DOHH2 (cell line): ENCODE results near the gene PLSCR2.

Source experiments
- H3F3A ChIP-seq: fragments of 200-600 bp; sonication (generic), shearing (Covaris generic); 2 replicates; pipeline ENCODE4 v1.6.0; 2016; ENCODE audit warnings: antibody characterized with exemption, mild to moderate bottlenecking; ENCODE audit not compliant: control insufficient read depth, insufficient read depth
- H3K27ac ChIP-seq: fragments of 200-600 bp; sonication (generic); 2 replicates; pipeline ENCODE4 v1.5.1; 2014; ENCODE audit warnings: low read depth, mild to moderate bottlenecking, low read length, moderate library complexity
- H3K27me3 ChIP-seq: fragments of 200-600 bp; sonication (generic); 2 replicates; pipeline ENCODE4 v1.6.1; 2014; ENCODE audit warnings: mild to moderate bottlenecking, low read length, mixed read lengths; ENCODE audit not compliant: control insufficient read depth
- H3K36me3 ChIP-seq: fragments of 200-600 bp; sonication (generic); 2 replicates; pipeline ENCODE4 v1.6.1; 2014; ENCODE audit warnings: mild to moderate bottlenecking, low read length, moderate library complexity, mixed read lengths; ENCODE audit not compliant: control insufficient read depth
- H3K4me1 ChIP-seq: fragments of 200-600 bp; sonication (generic); 2 replicates; pipeline ENCODE4 v1.6.1; 2014; ENCODE audit warnings: mild to moderate bottlenecking, low read length, mixed read lengths; ENCODE audit not compliant: control insufficient read depth
- H3K4me2 ChIP-seq: fragments of 200-600 bp; sonication (generic); 2 replicates; pipeline ENCODE4 v1.6.0; 2014; ENCODE audit warnings: mild to moderate bottlenecking, low read length, moderate library complexity
- H3K4me3 ChIP-seq: fragments of 200-600 bp; sonication (generic); 2 replicates; pipeline ENCODE4 v1.5.1; 2014; ENCODE audit warnings: mild to moderate bottlenecking, low read length, mixed read lengths
- H3K79me2 ChIP-seq: fragments of 200-600 bp; sonication (generic); 2 replicates; pipeline ENCODE4 v1.6.1; 2014; ENCODE audit warnings: mild to moderate bottlenecking, low read length, mixed read lengths; ENCODE audit not compliant: control insufficient read depth
- H3K9me2 ChIP-seq: fragments of 200-600 bp; sonication (generic); replicated peaks from 2 replicates; pipeline ENCODE4 v1.6.1; 2014; ENCODE audit warnings: mild to moderate bottlenecking, low read length, mixed read lengths; ENCODE audit not compliant: control insufficient read depth
- H3K9me3 ChIP-seq: fragments of 200-600 bp; sonication (generic); 2 replicates; pipeline ENCODE4 v1.6.1; 2014; ENCODE audit warnings: antibody characterized with exemption, low read length, mixed read lengths; ENCODE audit not compliant: control insufficient read depth, insufficient read depth
- H4K20me1 ChIP-seq: fragments of 200-600 bp; sonication (generic); 2 replicates; pipeline ENCODE4 v1.6.0; 2014; ENCODE audit warnings: low read depth, mild to moderate bottlenecking, antibody characterized with exemption, low read length, moderate library complexity; ENCODE audit not compliant: control insufficient read depth, insufficient read depth
- EZH2phosphoT487 ChIP-seq: fragments of 200-600 bp; sonication (generic); IDR thresholded peaks from 2 replicates; pipeline ENCODE4 v1.6.1; 2017; ENCODE audit warnings: borderline replicate concordance, mild to moderate bottlenecking, antibody characterized with exemption, low read length, moderate library complexity, mixed read lengths
- TF ChIP-seq, protein P1 (sequence below): fragments of 200-600 bp; sonication (generic); IDR thresholded peaks from one replicate; pipeline ENCODE4 v1.5.1; 2014; ENCODE audit warnings: antibody characterized with exemption, mild to moderate bottlenecking, low read depth, low read length; ENCODE audit not compliant: poor library complexity, severe bottlenecking

Gene PLSCR2

DNA sequence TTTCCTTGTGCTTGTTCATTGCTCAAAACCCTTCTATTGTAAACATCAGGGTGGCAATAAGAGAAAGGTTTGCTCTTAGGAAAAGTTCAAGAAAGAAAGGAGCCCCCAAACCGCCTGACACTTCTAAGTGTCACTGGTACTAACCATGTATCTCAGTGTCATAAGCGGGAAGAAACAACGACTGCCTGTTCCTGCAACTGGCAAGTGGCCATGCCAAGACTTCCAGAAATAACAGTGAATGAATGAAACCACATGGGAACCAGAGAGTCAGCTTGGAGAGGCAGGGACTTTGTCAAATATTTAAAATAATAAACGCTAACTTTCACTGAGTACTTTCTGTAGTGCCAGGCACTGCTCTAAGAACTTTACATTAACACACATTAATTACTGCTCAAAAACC is 1.1 kb downstream of the PLSCR2 start:
- TF ChIP-seq EZH2phosphoT487, result no peak
- TF ChIP-seq, protein P1, sequence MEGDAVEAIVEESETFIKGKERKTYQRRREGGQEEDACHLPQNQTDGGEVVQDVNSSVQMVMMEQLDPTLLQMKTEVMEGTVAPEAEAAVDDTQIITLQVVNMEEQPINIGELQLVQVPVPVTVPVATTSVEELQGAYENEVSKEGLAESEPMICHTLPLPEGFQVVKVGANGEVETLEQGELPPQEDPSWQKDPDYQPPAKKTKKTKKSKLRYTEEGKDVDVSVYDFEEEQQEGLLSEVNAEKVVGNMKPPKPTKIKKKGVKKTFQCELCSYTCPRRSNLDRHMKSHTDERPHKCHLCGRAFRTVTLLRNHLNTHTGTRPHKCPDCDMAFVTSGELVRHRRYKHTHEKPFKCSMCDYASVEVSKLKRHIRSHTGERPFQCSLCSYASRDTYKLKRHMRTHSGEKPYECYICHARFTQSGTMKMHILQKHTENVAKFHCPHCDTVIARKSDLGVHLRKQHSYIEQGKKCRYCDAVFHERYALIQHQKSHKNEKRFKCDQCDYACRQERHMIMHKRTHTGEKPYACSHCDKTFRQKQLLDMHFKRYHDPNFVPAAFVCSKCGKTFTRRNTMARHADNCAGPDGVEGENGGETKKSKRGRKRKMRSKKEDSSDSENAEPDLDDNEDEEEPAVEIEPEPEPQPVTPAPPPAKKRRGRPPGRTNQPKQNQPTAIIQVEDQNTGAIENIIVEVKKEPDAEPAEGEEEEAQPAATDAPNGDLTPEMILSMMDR, result no peak
- no peaks in the 10 kb centered on the region for H3K79me2 ChIP-seq
- H4K20me1 ChIP-seq, result no peaks in the 10 kb centered on the region
- H3K27me3 ChIP-seq, result no peaks in the 10 kb centered on the region
- H3K36me3 ChIP-seq, result no peaks in the 10 kb centered on the region
- no peak overlapping the region for H3K27ac ChIP-seq
- no peak overlapping the region for H3K4me2 ChIP-seq
- H3K9me3 ChIP-seq, result no peaks in the 10 kb centered on the region
- no peaks in the 10 kb centered on the region for H3K9me2 ChIP-seq
- peaks cover 20% of the 10 kb centered on the region for H3K4me1 ChIP-seq
- no peak overlapping the region for H3K4me3 ChIP-seq
- peaks cover 13% of the 10 kb centered on the region for H3F3A ChIP-seq

DNA sequence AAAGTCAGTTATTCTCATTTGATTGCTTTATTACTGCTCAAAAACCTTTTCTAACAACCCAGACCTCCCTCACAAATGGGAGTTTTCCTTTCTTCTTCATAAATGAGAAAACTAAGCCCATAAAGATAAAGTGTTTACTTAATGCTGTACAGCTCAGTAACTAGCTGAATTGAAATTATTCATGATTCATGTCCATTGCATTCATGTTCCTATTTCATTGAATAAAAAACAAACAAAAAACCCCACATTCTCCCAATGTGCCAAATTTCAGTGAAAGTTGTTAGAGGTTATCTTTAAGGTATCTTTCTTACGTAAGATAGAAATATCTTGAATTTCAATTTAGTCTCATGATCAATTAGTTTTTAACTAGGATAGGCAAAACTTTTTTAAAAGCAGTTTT is 2.8 kb downstream of the PLSCR2 start:
- Histone ChIP-seq H3K9me3 (no peaks in the 10 kb centered on the region), H3K4me2 (no peak overlapping the region), H3K27me3 (no peaks in the 10 kb centered on the region), H3K9me2 (no peaks in the 10 kb centered on the region), H3F3A (peaks cover 13% of the 10 kb centered on the region), H3K27ac (no peak overlapping the region), H3K4me1 (peaks cover 20% of the 10 kb centered on the region), H3K36me3 (no peaks in the 10 kb centered on the region), H4K20me1 (no peaks in the 10 kb centered on the region), H3K4me3 (no peak overlapping the region), H3K79me2 (no peaks in the 10 kb centered on the region)
- TF ChIP-seq, protein P1, result no peak
- TF ChIP-seq EZH2phosphoT487, result no peak

DNA sequence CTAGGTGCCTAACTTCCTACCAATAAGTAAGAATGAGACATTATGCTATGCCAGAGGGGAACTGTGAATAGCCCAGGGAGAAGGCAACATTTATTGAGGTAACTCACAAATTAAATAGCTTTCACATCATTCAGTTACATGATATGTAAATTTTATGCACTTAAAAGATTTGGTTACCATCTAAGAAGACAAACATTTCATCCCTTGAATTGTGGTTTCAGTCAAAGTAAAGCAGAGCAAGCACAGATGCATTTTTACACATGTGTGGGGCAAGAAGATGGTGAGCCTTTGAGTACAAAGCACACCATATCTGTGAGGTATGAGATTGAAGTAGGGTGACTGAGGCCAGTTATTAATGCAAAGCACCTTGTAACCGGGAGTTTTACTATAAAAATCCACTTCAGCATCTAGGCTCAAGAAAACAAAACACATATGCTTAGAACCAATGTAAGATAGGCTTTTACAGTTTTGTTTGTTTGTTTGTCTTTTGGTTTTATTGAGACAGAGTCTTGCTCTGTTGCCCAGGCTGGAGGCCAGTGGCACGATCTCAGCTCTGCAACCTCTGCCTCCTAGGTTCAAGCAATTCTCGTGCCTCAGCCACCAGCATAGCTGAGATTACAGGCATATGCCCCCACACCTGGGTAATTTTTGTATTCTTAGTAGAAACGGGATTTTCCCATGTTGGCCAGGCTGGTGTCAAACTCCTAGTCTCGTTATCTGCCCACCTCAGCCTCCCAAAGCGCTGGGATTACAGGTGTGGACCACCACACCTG is 3.5 kb downstream of the PLSCR2 start:
- peaks cover 13% of the 10 kb centered on the region for H3F3A ChIP-seq
- H3K27ac ChIP-seq, result no peak overlapping the region
- no peaks in the 10 kb centered on the region for H3K9me2 ChIP-seq
- no peak overlapping the region for H3K4me2 ChIP-seq
- peaks cover 20% of the 10 kb centered on the region for H3K4me1 ChIP-seq
- H3K9me3 ChIP-seq, result no peaks in the 10 kb centered on the region
- no peak overlapping the region for H3K4me3 ChIP-seq
- no peak for TF ChIP-seq EZH2phosphoT487
- TF ChIP-seq, protein P1, result no peak
- H3K79me2 ChIP-seq, result no peaks in the 10 kb centered on the region
- no peaks in the 10 kb centered on the region for H4K20me1 ChIP-seq
- H3K27me3 ChIP-seq, result no peaks in the 10 kb centered on the region
- H3K36me3 ChIP-seq, result no peaks in the 10 kb centered on the region
